Stimulated activated CD8-positive, alpha-beta memory T cell treated with anti-CD3 and anti-CD28 coated beads, Interleukin-15, amount 100 ng/mL, for 4 hours (primary cell): ENCODE measurements around the gene CEP41.
"Not testable (repeated sequence)": the region's sequence is repeated elsewhere in the genome, so short reads cannot be mapped to it uniquely, and the experiment has no call there.

ENCODE experiments used
- DNase-seq, 2 donors: peaks; one replicate each; pipeline ENCODE4 v3.0.0-alpha.2; 2020; ENCODE audit warnings: low read depth in 2 of 2

Gene CEP41

GRCh38 chr7:130461272-130461671 lies 20.5 kb upstream of the CEP41 start:
- DNase-seq: no peak

GRCh38 chr7:130458257-130458656 lies 17.4 kb upstream of the CEP41 start:
- no peak for DNase-seq

- no peak for DNase-seq
These were observed 14.1 kb upstream of the CEP41 start for GRCh38 chr7:130454959-130455358.

- no peak for DNase-seq
These were observed 12.1 kb upstream of the CEP41 start for GRCh38 chr7:130452951-130453350.

- DNase-seq: not testable (repeated sequence)
These were observed 10.5 kb upstream of the CEP41 start for GRCh38 chr7:130451344-130451743.

GRCh38 chr7:130446259-130446658 lies 5.4 kb upstream of the CEP41 start:
- DNase-seq: no peak

GRCh38 chr7:130444751-130445407 lies 4.1 kb upstream of the CEP41 start:
- no peak for DNase-seq

GRCh38 chr7:130444234-130444633 lies 3.4 kb upstream of the CEP41 start:
- DNase-seq: no peak

- DNase-seq: no peak
These were observed 1.8 kb upstream of the CEP41 start for GRCh38 chr7:130442601-130443000.

- DNase-seq: no peak
These were observed 623 bp upstream of the CEP41 start for GRCh38 chr7:130441408-130441869.

GRCh38 chr7:130436253-130436652 lies 4.6 kb downstream of the CEP41 start:
- DNase-seq: no peak

- no peak for DNase-seq
These were observed 5.4 kb downstream of the CEP41 start for GRCh38 chr7:130435311-130435854.

GRCh38 chr7:130433301-130433700 lies 7.5 kb downstream of the CEP41 start:
- no peak for DNase-seq

GRCh38 chr7:130432886-130433285 lies 7.9 kb downstream of the CEP41 start:
- DNase-seq: no peak

- no peak for DNase-seq
These were observed 9.8 kb downstream of the CEP41 start for GRCh38 chr7:130430841-130431666.

- DNase-seq: no peak
These were observed 10.7 kb downstream of the CEP41 start for GRCh38 chr7:130430115-130430514.

GRCh38 chr7:130429019-130429418 lies 11.8 kb downstream of the CEP41 start:
- DNase-seq: no peak

GRCh38 chr7:130426564-130426963 lies 14.3 kb downstream of the CEP41 start:
- no peak for DNase-seq

- no peak for DNase-seq
These were observed 15.0 kb downstream of the CEP41 start for GRCh38 chr7:130425796-130426195.

- no peak for DNase-seq
These were observed 17.2 kb downstream of the CEP41 start for GRCh38 chr7:130423501-130424037.

- DNase-seq: no peak
These were observed 19.1 kb downstream of the CEP41 start for GRCh38 chr7:130421684-130422083.

- no peak for DNase-seq
These were observed 19.8 kb downstream of the CEP41 start for GRCh38 chr7:130420943-130421578.
